ENCODE data around the gene CTSD. TPM values are rescaled to one million over a fixed set of nuclear protein-coding genes. Genes with fewer than 3 reads are reported as not detected.
A peak's percentile ranks its signal among the peaks of the same experiment; 100 is the strongest.

The CTSD gene
- total RNA-seq, 1 experiment from 2014 or later, result 367 TPM

DNA sequence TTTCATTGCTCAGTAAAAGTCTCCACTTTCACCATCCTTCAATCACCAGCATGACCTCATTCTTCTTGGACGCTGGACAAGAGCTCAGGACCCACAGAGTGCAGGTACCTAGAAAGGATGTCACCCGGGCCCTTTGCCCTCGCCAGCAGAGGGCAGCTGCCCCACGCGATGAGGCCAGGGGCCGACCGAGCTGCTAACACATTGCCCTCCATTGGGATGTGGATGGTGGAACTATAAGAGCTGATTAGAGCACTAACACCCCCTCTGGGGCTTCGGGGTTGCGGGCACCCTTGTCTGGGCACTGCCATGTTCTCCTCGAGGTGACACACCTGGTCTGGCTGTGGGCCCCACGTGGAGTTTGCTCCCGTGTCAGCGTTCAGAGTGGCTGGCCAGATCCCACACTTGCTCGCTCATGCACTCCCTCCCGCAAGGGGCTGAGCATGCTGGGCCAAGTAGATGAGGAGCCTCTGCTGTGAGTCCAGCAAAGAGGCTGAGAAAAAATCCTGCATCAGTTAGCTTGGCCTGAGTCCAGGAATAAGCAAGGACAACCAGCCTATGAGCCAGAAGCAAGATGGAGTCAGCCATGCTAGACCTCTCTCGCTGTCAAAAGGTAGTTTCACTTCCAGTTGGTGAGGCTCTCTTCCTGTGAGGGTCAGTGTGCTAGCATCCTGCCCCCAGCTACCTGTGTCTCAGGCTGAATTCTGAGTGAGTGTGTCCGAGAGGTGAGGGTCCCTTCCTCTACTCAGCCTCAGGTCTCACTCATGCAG, 56.9 kb downstream of the CTSD start:
- intact Hi-C loops (cut with micrococcal nuclease), result no loop called here
- CTCF ChIA-PET, result interaction anchor here (0.6 to 4.9 kb wide), 5 partner anchors 13 to 444 kb away, joined by 3 to 29 read pairs (median 5); partner anchors contain the start of gene SYT8
- no TSS peak for BruUV-seq (replicated peaks)
- DNase-seq (ENCODE audit: unreplicated experiment), result peak; percentile 29
- no peaks in the 10 kb centered on the region for H3K9me3 Mint-ChIP-seq (ENCODE audit: unreplicated experiment)
- H3K36me3 Mint-ChIP-seq (ENCODE audit: insufficient read depth, unreplicated experiment), result no peaks in the 10 kb centered on the region
- no peak overlapping the region for H3K27ac Mint-ChIP-seq (ENCODE audit: low read depth, unreplicated experiment)
- H3K27me3 Mint-ChIP-seq (ENCODE audit: insufficient read depth, unreplicated experiment), result peaks cover 22% of the 10 kb centered on the region
- H3K4me1 Mint-ChIP-seq (ENCODE audit: insufficient read depth, unreplicated experiment), result peaks cover 5% of the 10 kb centered on the region
- TF ChIP-seq CTCF (IDR thresholded peaks at IDR 0.05; ENCODE audit: unreplicated experiment), result no peak
- no peak overlapping the region for H3K4me3 Mint-ChIP-seq (ENCODE audit: unreplicated experiment)
- POLR2A ChIA-PET, result interaction anchor here (0.9 kb wide), 1 partner anchor 126 kb away, joined by 3 read pairs; no protein-coding TSS in a partner anchor

GRCh38 chr11:1705126-1706052, 58.3 kb downstream of the CTSD start:
- POLR2A ChIA-PET, result no interaction called here

DNA sequence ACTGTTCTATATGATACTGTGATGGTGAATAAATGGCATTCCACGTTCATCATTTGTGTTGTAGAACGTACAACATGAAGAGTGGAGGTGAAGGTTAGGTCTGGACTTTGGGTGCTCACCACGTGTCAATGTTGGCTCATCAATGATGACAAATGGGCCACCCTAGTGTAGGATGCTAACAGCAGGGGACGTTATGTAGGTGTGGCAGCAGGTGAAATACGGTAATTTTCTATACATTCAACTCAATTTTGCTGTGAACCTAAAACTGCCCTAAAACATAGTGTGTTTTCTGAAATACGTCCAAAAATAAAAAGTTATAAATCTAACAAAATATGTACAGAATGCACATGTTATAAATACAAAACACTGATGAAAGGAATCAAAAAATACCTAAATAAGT, 60.6 kb downstream of the CTSD start:
- DNase-seq (ENCODE audit: unreplicated experiment), result no peak
- intact Hi-C loops (cut with micrococcal nuclease), result no loop called here
- no TSS peak for BruUV-seq (replicated peaks)
- Mint-ChIP-seq H3K4me3 (ENCODE audit: unreplicated experiment) (no peak overlapping the region), H3K36me3 (ENCODE audit: insufficient read depth, unreplicated experiment) (no peaks in the 10 kb centered on the region), H3K27me3 (ENCODE audit: insufficient read depth, unreplicated experiment) (no peaks in the 10 kb centered on the region), H3K4me1 (ENCODE audit: insufficient read depth, unreplicated experiment) (peaks cover 5% of the 10 kb centered on the region), H3K27ac (ENCODE audit: low read depth, unreplicated experiment) (no peak overlapping the region), H3K9me3 (ENCODE audit: unreplicated experiment) (no peaks in the 10 kb centered on the region)
- ChIA-PET POLR2A (no interaction called here), CTCF (interaction anchor here (1.5 kb wide), 1 partner anchor 9 kb away, joined by 9 read pairs; no protein-coding TSS in a partner anchor)
- no peak for TF ChIP-seq CTCF (IDR thresholded peaks at IDR 0.05; ENCODE audit: unreplicated experiment)

More at GRCh38 chr11:1705126-1706052, 58.3 kb downstream of the CTSD start:
- Mint-ChIP-seq H3K9me3 (ENCODE audit: unreplicated experiment) (no peaks in the 10 kb centered on the region), H3K4me1 (ENCODE audit: insufficient read depth, unreplicated experiment) (peaks cover 5% of the 10 kb centered on the region), H3K27ac (ENCODE audit: low read depth, unreplicated experiment) (no peak overlapping the region), H3K4me3 (ENCODE audit: unreplicated experiment) (no peak overlapping the region), H3K27me3 (ENCODE audit: insufficient read depth, unreplicated experiment) (peaks cover 8% of the 10 kb centered on the region), H3K36me3 (ENCODE audit: insufficient read depth, unreplicated experiment) (no peaks in the 10 kb centered on the region)
- CTCF ChIA-PET, result interaction anchor here (0.7 to 1.9 kb wide), 6 partner anchors 11 to 780 kb away, joined by 3 to 6 read pairs (median 4); no protein-coding TSS in a partner anchor
- intact Hi-C loops (cut with micrococcal nuclease), result no loop called here
- TF ChIP-seq CTCF (IDR thresholded peaks at IDR 0.05; ENCODE audit: unreplicated experiment), result no peak
- no peak for DNase-seq (ENCODE audit: unreplicated experiment)
- BruUV-seq (replicated peaks), result no TSS peak

Other genes starting within 250 kb of the CTSD start
- gene DUSP8, start 191.7 kb downstream of the CTSD start, total RNA-seq (2022), result 10.4 and 17.6 TPM in 2 replicates
- not detected in 2 replicates for gene KRTAP5-1, start 178.6 kb downstream of the CTSD start, total RNA-seq (2022)
- gene KRTAP5-2, start 165.6 kb downstream of the CTSD start, total RNA-seq (2022), result not detected in 2 replicates
- not detected in 2 replicates for gene KRTAP5-3, start 155.5 kb downstream of the CTSD start, total RNA-seq (2022)
- not detected in 2 replicates for gene KRTAP5-4, start 141.8 kb downstream of the CTSD start, total RNA-seq (2022)
- not detected in 2 replicates for gene KRTAP5-5, start 134.2 kb downstream of the CTSD start, total RNA-seq (2022)
- not detected in 2 replicates for gene KRTAP5-6, start 66.7 kb downstream of the CTSD start, total RNA-seq (2022)
- gene IFITM10, start 13.3 kb downstream of the CTSD start, total RNA-seq (2022), result 1.9 and 2.0 TPM in 2 replicates
- gene SYT8, start 71.1 kb upstream of the CTSD start, total RNA-seq (2022), result 141 and 308 TPM in 2 replicates
- 43.3 and 77.7 TPM in 2 replicates for gene TNNI2, start 75.1 kb upstream of the CTSD start, total RNA-seq (2022)
- gene LSP1, start 89.2 kb upstream of the CTSD start, total RNA-seq (2022), result 3.3 and 3.7 TPM in 2 replicates
- gene PRR33, start 128.0 kb upstream of the CTSD start, total RNA-seq (2022), result not detected in 2 replicates
- not detected in 2 replicates for gene TNNT3, start 155.8 kb upstream of the CTSD start, total RNA-seq (2022)
- gene MRPL23, start 183.4 kb upstream of the CTSD start, total RNA-seq (2022), result 89.2 and 98.0 TPM in 2 replicates
- 61.0 and 152 TPM in 2 replicates for gene H19, start 233.9 kb upstream of the CTSD start, total RNA-seq (2022)